Fibroblast of skin of left biceps (primary cell): ENCODE data around the gene SERPINB10.

Experiments
- DNase-seq, 2 experiments: peaks; one replicate each; pipeline ENCODE4 v3.0.0-alpha.2; 2013; ENCODE audit warnings: low read depth in 2 of 2

The SERPINB10 gene

GRCh38 chr18:63907664-63908063 is at the start of gene SERPINB10:
Gene SERPINB10, plus strand, starts transcription at chr18:63907958. Its CDS starts 7,553 bp downstream, at chr18:63915511.
- no peak for DNase-seq

- DNase-seq: no peak
These were observed 49.3 kb upstream of the SERPINB10 start for GRCh38 chr18:63858456-63858855.

DNA sequence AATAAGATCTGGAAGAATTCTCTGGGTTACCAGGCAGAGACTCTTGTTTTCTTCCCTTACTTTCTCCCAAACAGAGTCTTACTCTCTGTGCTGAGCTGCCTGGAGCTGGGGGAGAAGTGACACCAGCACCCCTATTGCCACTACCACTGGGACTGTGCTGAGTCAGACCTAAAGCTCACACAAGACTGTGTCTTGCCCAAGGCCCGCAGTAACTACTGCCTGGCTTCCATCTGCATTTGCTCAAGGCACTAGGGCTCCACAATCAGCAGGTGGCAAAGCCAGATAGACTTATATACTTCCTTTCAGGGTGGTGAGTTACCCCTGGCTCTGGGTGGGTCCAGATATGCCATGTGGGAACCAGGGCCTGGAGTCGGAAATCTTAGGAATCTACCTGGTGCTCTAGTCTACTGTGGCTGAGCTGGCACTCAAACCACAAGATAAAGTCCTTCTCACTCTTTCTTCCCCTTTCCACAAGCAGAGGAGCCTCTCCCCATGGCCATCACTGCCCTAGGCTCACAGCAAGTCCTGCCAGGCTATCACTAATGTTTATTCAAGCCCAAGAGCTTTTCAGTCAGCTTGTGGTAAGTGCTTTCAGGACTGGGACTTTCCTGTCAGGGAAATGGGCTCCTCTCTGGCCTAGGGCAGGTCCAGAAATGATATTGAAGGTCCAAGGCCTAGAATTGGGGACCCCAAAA is 47.8 kb upstream of the SERPINB10 start:
- no peak for DNase-seq

GRCh38 chr18:63860531-63860930 is 47.2 kb upstream of the SERPINB10 start:
- no peak for DNase-seq

- no peak for DNase-seq
These were observed 40.2 kb upstream of the SERPINB10 start for GRCh38 chr18:63867368-63868125.

DNA sequence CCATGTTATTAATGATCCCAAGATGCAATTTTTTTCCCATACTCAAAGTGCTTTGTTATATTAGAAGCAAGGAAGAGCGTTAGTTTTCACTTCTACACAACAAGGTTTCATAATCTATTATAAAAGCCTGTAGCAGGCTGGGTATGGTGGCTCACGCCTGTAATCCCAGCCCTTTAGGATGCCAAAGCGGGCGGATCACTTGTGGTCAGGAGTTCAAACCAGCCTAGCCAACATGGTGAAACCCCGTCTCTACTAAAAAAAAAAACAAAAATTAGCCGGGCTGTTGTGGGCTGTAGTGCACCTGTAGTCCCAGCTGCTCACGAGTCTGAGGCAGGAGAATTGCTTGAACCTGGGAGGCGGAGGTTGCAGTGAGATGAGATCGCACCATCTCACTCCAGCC is 39.2 kb upstream of the SERPINB10 start:
- DNase-seq: no peak

GRCh38 chr18:63869374-63869773 is 38.4 kb upstream of the SERPINB10 start:
- DNase-seq: peak; percentile 70 to 74

- DNase-seq: no peak
These were observed 37.9 kb upstream of the SERPINB10 start for GRCh38 chr18:63869851-63870250.

GRCh38 chr18:63871836-63872235 is 35.9 kb upstream of the SERPINB10 start:
- no peak for DNase-seq

DNA sequence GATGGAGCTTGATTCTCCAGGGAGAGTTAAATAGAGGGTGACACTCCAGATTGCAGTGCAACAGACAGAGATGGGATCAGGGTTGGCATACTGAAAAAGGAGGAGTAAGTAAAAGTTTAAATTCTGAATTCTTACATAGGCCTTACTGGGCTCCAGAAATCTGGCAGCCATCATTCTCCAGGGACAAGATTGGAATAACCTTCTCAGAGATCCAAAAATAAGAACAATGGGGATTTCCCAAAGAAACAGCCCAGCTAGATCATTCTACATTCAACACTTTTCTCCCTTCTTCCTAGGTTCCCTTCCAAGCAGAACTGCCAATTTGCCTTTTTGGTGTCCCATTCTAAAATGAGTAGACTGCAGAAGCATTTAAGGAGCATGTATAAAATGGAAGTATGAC is 35.2 kb upstream of the SERPINB10 start:
- no peak for DNase-seq

- no peak for DNase-seq
These were observed 29.4 kb upstream of the SERPINB10 start for GRCh38 chr18:63878343-63878742.

DNA sequence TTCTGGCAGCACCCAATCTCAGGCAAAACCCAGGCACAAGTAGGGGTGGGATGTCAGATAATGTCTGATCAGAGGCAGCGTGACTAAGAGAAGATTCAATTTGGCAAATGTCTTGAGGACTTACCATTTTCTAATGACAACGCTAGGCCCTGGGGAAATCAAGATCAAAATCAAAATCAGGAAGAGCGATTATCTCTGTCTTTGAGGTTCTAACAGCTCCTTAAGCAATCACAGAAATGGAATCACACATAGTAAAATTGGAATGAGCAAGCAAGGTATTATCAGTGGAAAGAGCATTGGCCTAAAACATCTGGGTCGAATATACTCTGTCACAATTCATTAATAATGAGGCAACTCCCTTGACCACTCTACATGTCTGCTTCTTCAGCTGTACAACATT is 28.8 kb upstream of the SERPINB10 start:
- DNase-seq: no peak

DNA sequence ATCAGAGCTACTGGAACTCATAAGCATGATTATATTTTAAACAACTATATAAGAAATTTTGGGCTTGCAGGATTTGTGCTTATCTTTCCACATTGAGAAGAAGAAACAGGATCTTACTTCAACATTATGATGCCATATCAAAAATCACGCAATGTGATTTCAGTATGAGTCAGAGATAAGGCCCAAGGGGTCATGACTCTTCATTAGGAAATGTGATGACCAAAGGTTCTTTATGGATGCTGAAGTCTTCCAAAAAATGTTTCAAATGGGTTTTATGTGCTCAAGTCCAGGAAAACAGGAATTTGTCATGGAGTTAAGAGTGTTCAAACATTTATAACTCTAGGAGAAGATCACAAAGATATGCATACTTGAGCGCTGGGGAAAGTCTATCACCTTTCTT is 28.0 kb upstream of the SERPINB10 start:
- no peak for DNase-seq

GRCh38 chr18:63881851-63882250 is 25.9 kb upstream of the SERPINB10 start:
- no peak for DNase-seq

DNA sequence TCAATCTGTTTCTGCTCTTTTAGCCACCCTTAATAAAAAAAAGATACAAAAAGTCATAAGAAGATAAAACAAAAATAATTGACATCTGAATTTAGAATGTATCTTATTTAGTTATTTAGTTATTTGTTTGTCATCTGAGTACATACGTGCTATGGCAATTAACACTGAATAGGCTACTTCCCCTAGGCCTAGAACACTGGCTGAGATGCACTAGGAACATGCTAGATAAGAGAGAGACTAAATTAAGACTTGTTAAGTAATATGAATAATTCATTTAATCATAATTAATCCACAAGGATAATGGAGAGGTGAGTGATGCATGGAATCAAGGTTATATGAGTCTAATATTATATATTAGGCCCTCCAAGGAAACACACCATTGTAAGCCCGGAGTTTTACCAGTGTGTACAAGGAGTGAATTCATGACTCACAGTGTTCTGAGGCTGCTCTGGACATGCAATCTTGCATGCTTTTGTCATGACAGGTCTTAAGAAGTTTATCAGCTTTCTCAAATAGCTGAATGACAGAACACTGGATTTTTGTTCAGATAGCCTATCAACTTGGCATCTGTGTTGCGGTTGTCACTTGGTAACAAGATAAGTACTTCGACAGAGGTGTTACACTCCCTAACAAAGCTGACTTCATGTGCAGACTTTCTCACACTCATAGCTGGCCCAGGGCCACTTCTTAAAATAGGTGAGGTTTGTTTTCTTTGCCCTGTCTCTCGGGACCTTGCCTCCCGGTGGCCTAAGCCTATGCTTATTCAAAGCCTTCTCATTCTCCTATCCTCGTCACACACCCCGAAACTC is 25.2 kb upstream of the SERPINB10 start:
- DNase-seq: peak; percentile 80 to 82

GRCh38 chr18:63883617-63884016 is 24.1 kb upstream of the SERPINB10 start:
- no peak for DNase-seq

DNA sequence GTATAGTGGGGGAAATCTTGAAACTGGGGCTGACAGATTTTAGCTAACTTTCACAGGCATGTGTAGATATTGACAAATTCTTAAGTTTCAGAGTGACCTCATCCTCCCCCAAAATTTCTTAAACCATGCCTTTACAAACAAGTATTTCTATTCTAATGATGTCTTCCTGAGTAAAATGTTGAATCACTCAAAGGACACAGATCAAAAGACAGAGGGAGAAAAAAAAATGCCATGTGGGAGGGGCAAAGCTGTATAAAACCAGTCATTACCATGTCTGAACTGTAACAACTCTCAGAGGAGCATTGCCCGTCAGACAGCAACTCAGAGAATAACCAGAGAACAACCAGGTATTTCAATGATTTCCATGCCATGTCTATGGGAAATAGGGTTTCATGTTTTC is 20.3 kb upstream of the SERPINB10 start, which contains the start of gene SERPINB2:
TSS of gene SERPINB2 (plus strand) at position 282 of the 400 bp plus-strand sequence. CDS start 3,740 bp downstream, outside the sequence.
- no peak for DNase-seq

DNA sequence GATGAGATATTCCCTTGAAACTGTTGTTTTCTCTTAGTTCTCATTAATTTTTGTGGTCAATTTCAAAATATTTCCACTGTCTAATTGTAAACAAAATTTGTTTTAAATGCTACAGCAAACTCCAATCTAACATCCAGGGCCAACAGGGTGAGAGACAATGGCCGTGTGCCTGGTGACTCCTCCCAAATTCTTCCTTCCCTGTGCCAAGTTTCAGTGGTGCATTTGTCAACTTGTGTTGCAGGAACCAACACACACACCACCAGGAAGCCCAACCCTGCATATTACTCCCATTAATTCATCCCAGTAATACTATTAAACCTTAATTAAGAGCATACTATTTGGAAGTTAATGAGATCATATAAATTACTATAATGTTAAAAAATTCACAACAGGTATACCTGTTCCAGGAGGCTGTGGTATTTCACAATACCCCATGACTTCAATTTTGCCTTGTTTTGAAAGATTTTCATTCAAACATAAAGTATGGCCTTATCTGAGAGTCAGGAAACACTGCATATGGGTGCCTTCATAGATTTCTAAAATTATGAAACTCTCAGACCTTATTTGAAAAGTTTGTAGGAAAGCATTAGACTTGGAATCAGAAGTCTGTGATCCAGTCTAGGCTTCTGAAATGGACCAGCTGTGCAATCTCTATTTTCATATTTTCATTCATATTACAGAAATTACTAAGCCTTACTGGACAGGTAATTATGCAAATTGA is 19.1 kb upstream of the SERPINB10 start:
- no peak for DNase-seq

- no peak for DNase-seq
These were observed 18.1 kb upstream of the SERPINB10 start for GRCh38 chr18:63889626-63890025.

GRCh38 chr18:63890237-63890949 is 17.4 kb upstream of the SERPINB10 start:
- no peak for DNase-seq

- DNase-seq: no peak
These were observed 16.8 kb upstream of the SERPINB10 start for GRCh38 chr18:63890950-63891304.
